Kidney (tissue), 14 donors: ENCODE data around the gene PRCC. TPM values are rescaled to one million over a fixed set of nuclear protein-coding genes. Genes with fewer than 3 reads are reported as not detected.

Experiments
- DNase-seq, 5 donors: peaks; one replicate each; pipeline ENCODE4 v3.0.0-alpha.2; 2013 to 2020
- FAIRE-seq: peaks from 2 replicates; lab custom pipeline; 2012; peaks lifted over from hg19 to GRCh38; lab: Jason Lieb, UNC
- H3K27ac ChIP-seq, 2 donors: one replicate each; pipeline ENCODE4 v1.7.0; 2013; ENCODE audit warnings: low read depth in 2 of 2, low read length in 2 of 2, inconsistent platforms in 1 of 2
- H3K27me3 ChIP-seq: one replicate; pipeline ENCODE4 v1.7.1; 2013; ENCODE audit warnings: low read length, inconsistent platforms; ENCODE audit not compliant: control insufficient read depth, insufficient read depth
- H3K36me3 ChIP-seq, 3 donors: one replicate each; pipeline versions ENCODE4 v1.7.0 to v1.7.1; 2013; ENCODE audit warnings: low read length in 3 of 3, control low read depth in 1 of 3, inconsistent platforms in 1 of 3; ENCODE audit not compliant: insufficient read depth in 3 of 3, control insufficient read depth in 2 of 3
- H3K4me1 ChIP-seq, 3 donors: one replicate each; pipeline versions ENCODE4 v1.7.0 to v1.7.1; 2013; ENCODE audit warnings: low read length in 3 of 3, inconsistent platforms in 1 of 3, low read depth in 1 of 3; ENCODE audit not compliant: control insufficient read depth in 2 of 3, insufficient read depth in 2 of 3
- H3K4me3 ChIP-seq, 3 donors: one replicate each; pipeline versions ENCODE4 v1.7.0 to v1.8.1; 2013; ENCODE audit warnings: low read length in 3 of 3, control low read depth in 1 of 3, inconsistent platforms in 1 of 3
- H3K9ac ChIP-seq, 3 donors: one replicate each; pipeline versions ENCODE4 v1.7.0 to v1.7.1; 2013; ENCODE audit warnings: low read length in 3 of 3, control low read depth in 1 of 3, inconsistent platforms in 1 of 3
- H3K9me3 ChIP-seq, 3 donors: one replicate each; pipeline versions ENCODE4 v1.7.0 to v1.7.1; 2013; ENCODE audit warnings: low read length in 3 of 3, control low read depth in 1 of 3, inconsistent platforms in 1 of 3; ENCODE audit not compliant: control insufficient read depth in 2 of 3, insufficient read depth in 1 of 3
- CTCF ChIP-seq: IDR thresholded peaks from 3 replicates; pipeline ENCODE4 v1.5.1; 2012; ENCODE audit warnings: mild to moderate bottlenecking, moderate library complexity, borderline replicate concordance; ENCODE audit not compliant: insufficient read depth; ENCODE audit errors: extremely low read depth
- intact Hi-C: fragments of 100-400 bp; cut with DNase I; formaldehyde crosslinking; loops from one replicate; pipeline ENCODE4 v1.11.1; 2022
- polyA plus RNA-seq: library from polyadenylated mRNA; stranded (reverse); fragments of 350-450 nt; fragmentation: Illumina TruSeq; extraction: RNeasy Lipid Tissue Mini Kit (QIAGEN cat#74804); gene quantifications from one replicate; pipeline ENCODE4 v1.2.3, GENCODE V29; 2014; ENCODE audit warnings: low read depth, low replicate concordance; ENCODE audit not compliant: insufficient read depth
- total RNA-seq: library from RNA; stranded (reverse); fragmentation: NEBNext Ultra II Directional; extraction: Animal tissue kit (Norgen Biotek cat#: 25700); gene quantifications from one replicate; pipeline ENCODE4 v1.2.1, GENCODE V29; 2021
- donor health status: control.
- donor health status: control.
- donor health status: control.
- donor health status: control.
- donor health status: control.
- donor health status: DM: yes; HTN: yes; CAD: no.
- donor health status: Normal renal cell carcinoma (clear cell type).

Gene PRCC
- total and polyA plus RNA-seq, 2 donors from 2014 or later: 50.5 to 52.8 TPM

- intact Hi-C loops: no loop called here
- DNase-seq (no peak), FAIRE-seq (no peak)
- Histone ChIP-seq H3K27ac (no peak overlapping the region), H3K36me3 (peaks cover 2 to 21% (median 17%) of the 10 kb centered on the region in 3 donors), H3K9me3 (no peaks in the 10 kb centered on the region), H3K27me3 (no peaks in the 10 kb centered on the region), H3K9ac (no peak overlapping the region), H3K4me3 (no peak overlapping the region), H3K4me1 (peaks cover 0 to 3% (median 0%) of the 10 kb centered on the region in 3 donors)
- no peak for TF ChIP-seq CTCF
Observed at GRCh38 chr1:156781585-156782186, 14.4 kb downstream of the PRCC start.

DNA sequence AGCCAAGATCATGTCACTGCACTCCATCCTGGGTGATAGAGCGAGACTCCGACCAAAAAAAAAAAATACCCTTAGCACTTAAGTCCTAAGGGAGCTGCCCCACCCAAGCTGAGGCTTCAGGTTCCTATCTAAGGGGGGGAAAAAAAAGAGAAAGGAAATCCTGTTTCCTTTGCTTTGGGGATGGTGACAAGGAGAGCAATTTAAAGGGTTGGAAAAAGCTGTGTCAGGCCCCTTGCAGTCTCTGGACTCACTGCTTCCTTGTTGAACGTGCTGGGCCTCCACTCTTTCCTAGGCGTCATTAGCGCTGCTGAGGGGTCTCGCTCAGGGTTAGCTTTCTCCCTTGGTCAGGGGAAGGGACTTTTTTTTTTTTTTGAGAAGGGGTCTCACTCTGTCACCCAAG lies 18.1 kb downstream of the PRCC start:
- TF ChIP-seq CTCF: no peak
- H3K9ac ChIP-seq: no peak overlapping the region
- DNase-seq (no peak), FAIRE-seq (no peak)
- H3K36me3 ChIP-seq: peaks cover 4 to 30% (median 21%) of the 10 kb centered on the region in 3 donors
- H3K9me3 ChIP-seq: no peaks in the 10 kb centered on the region
- no peaks in the 10 kb centered on the region for H3K27me3 ChIP-seq
- no peaks in the 10 kb centered on the region for H3K4me1 ChIP-seq
- intact Hi-C loops: no loop called here
- no peak overlapping the region for H3K27ac ChIP-seq
- H3K4me3 ChIP-seq: no peak overlapping the region

GRCh38 chr1:156786640-156787039 lies 19.3 kb downstream of the PRCC start:
- FAIRE-seq: no peak
- intact Hi-C loops: no loop called here
- TF ChIP-seq CTCF: no peak

GRCh38 chr1:156788136-156788535 lies 20.8 kb downstream of the PRCC start:
- no peak overlapping the region for H3K4me3 ChIP-seq
- H3K27ac ChIP-seq: no peak overlapping the region
- no peaks in the 10 kb centered on the region for H3K9me3 ChIP-seq
- H3K36me3 ChIP-seq: peaks cover 6 to 49% (median 32%) of the 10 kb centered on the region in 3 donors
- FAIRE-seq (no peak), DNase-seq (no peak)
- H3K4me1 ChIP-seq: no peaks in the 10 kb centered on the region
- no peak for TF ChIP-seq CTCF
- intact Hi-C loops: no loop called here
- no peaks in the 10 kb centered on the region for H3K27me3 ChIP-seq
- H3K9ac ChIP-seq: no peak overlapping the region

More at GRCh38 chr1:156786640-156787039, 19.3 kb downstream of the PRCC start:
- no peak overlapping the region for H3K9ac ChIP-seq
- H3K9me3 ChIP-seq: no peaks in the 10 kb centered on the region
- H3K36me3 ChIP-seq: peaks cover 6 to 38% (median 27%) of the 10 kb centered on the region in 3 donors
- no peak for DNase-seq
- H3K27me3 ChIP-seq: no peaks in the 10 kb centered on the region
- H3K27ac ChIP-seq: no peak overlapping the region
- no peak overlapping the region for H3K4me3 ChIP-seq
- no peaks in the 10 kb centered on the region for H3K4me1 ChIP-seq
